ENCODE results near the gene JHY.

DNA sequence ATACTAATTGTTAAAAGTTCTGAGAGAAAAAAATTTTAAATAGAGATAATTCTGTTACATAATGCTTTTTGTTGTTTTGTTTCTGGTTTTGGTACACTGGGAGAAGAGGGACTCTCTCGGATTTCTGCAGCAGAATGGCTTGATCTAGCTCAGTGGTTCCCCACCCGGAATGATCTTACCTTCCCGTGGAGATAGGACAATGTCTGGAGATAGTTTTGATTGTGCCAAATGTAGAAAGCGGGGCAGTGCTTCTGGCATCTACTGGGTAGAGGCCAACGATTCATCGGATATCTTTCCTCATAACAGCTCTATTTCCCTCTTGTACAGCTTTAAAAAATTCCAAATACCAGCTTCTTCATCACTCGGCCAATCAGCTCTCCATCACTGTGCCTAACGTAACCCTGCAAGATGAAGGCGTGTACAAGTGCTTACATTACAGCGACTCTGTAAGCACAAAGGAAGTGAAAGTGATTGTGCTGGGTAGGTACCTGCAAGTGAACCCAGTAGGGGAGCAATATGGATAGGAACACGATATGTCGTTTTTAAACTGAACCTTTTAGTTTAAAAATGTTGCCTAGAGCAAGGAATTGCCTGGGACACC lies 31.1 kb upstream of the JHY start:
- TF ChIP-seq, protein P1, sequence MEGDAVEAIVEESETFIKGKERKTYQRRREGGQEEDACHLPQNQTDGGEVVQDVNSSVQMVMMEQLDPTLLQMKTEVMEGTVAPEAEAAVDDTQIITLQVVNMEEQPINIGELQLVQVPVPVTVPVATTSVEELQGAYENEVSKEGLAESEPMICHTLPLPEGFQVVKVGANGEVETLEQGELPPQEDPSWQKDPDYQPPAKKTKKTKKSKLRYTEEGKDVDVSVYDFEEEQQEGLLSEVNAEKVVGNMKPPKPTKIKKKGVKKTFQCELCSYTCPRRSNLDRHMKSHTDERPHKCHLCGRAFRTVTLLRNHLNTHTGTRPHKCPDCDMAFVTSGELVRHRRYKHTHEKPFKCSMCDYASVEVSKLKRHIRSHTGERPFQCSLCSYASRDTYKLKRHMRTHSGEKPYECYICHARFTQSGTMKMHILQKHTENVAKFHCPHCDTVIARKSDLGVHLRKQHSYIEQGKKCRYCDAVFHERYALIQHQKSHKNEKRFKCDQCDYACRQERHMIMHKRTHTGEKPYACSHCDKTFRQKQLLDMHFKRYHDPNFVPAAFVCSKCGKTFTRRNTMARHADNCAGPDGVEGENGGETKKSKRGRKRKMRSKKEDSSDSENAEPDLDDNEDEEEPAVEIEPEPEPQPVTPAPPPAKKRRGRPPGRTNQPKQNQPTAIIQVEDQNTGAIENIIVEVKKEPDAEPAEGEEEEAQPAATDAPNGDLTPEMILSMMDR (conservative IDR thresholded peaks at IDR 0.05 in 1 of 2, IDR thresholded peaks at IDR 0.05 in 1 of 2; ENCODE audit: low read depth in 1 of 2, low read length in 2 of 2) = no peak
- no peak for TF ChIP-seq EZH2 (IDR thresholded peaks at IDR 0.05; ENCODE audit: low read length, missing control alignments)

Measured in fibroblast of lung (primary cell).